GM19395 (cell line): Measurements from ENCODE around the gene MVK.

Source experiments
- ATAC-seq: cut with Tn5 transposase; IDR thresholded peaks from one replicate; pipeline ENCODE4 v1.9.1; 2021; ENCODE audit warnings: mild to moderate bottlenecking, moderate library complexity; ENCODE audit not compliant: unreplicated experiment

The MVK gene

GRCh38 chr12:109563291-109564284 is 10.0 kb upstream of the MVK start:
- ATAC-seq, result no peak

- ATAC-seq, result no peak
Observed at GRCh38 chr12:109566424-109566823, 7.2 kb upstream of the MVK start.

GRCh38 chr12:109567296-109567695 is 6.3 kb upstream of the MVK start:
- ATAC-seq, result no peak

GRCh38 chr12:109567967-109568366 is 5.6 kb upstream of the MVK start:
- no peak for ATAC-seq

DNA sequence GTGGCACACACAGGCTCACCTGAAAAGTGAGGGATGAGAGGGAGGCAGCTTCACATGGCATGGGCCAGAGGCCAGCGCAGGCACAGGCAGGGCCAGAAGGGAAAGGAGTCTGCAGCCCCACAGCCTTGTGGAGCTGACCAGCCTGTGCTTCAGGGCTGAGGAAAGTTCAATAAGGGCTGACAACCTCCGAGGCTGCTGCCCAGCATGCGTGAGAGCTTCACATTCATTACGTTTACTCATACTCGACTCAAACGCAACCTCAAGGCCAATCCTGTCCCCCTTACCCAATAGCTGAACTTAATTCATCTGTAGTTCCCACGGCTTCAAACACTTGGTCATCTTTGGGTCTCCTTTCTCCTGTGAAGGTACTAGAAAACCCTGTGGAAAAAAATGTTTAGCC is 5.1 kb upstream of the MVK start:
- ATAC-seq, result no peak

- ATAC-seq, result no peak
Observed at GRCh38 chr12:109571773-109572505, 1.7 kb upstream of the MVK start.

GRCh38 chr12:109572506-109572845 is 1.1 kb upstream of the MVK start:
- ATAC-seq, result no peak

DNA sequence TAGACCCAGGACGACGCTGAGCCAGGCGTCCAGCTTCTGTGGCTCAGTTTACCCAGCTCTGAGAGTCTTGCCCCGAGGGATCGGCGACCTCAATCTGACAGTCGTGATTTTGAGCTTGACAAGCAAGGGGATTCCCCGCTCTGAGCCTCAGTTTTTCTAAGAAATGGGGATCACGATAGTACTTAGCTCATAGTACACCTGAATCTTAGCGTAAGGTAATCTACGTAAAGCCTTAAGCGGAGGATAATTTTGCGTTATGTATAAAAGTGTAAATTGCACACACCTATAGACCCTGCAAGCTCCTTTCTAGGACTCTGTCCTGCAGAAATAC is 285 bp downstream of the MVK start:
- peak; percentile 11 for ATAC-seq

- no peak for ATAC-seq
Observed at GRCh38 chr12:109575683-109576082, 2.1 kb downstream of the MVK start.

DNA sequence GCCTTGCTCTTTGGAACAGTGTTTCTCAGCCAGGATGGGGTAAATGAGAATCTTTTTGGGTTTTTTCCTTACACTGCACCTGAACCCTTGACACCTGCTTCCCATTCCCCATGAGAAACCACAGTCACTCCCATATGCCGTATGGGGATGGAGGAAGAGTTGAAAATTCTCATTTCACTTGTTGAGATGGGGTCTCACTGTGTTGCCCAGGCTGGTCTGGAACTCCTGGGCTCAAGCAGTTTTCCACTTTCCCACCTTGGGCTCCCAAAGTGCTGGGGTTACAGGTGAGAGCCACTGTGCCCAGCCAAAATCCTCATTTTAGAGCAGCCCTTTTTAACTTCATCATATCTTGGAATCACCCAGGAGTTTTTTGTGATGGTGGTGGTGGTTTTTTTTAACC is 3.7 kb downstream of the MVK start:
- no peak for ATAC-seq

- ATAC-seq, result no peak
Observed at GRCh38 chr12:109578330-109578927, 4.8 kb downstream of the MVK start.

- no peak for ATAC-seq
Observed at GRCh38 chr12:109579639-109580038, 6.0 kb downstream of the MVK start.

DNA sequence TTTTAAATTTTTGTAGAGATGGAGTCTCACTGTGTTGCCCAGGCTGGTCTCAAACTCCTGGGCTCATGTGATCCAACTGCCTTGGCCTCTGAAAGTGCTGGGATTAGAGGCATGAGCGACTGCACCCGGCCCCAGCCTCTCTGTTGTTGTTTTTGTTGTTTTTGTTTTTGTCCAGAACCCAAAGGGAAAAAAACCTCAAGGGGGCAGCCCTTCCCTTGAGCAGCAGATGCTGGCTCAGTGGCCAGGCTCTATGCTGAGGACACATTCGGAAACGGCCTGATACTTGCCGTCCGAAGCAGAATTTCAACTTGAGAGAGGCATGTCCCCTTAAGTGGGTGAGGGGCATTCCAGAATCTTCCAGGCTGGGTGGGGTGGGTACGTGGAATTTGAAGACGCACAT is 6.7 kb downstream of the MVK start:
- ATAC-seq, result no peak

DNA sequence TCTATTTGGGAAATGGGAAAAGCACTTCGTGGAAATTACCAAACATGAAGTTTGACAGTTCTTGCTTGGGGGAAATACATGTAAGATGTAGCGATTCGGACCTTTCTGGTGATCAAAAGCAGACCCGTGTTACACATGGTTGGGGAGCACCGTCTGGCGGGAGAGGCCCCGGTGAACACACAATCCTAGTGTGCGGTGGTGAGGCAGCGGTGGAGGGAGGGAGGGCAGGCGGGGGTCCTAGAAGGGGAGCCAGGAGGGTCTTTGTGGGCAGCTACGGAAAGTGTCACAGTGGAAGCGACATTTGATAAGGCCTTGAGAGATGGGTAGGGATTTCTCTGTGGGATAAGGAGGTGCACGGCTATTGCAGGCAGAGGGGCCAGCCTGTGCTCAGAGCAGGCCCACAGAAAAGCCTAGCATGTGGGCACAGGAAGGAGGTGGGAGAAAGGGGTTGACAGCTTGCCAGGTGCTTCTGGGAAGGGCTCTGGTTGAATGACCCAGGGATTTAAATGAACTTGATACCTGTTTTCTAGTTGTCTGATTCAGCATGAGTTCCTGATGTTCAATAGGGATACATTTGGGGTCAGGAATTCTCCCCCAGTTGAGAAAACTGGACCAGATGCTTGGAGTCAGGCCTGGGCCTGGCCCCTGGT is 7.2 kb downstream of the MVK start:
- no peak for ATAC-seq

GRCh38 chr12:109581334-109581691 is 7.7 kb downstream of the MVK start:
- ATAC-seq, result no peak

GRCh38 chr12:109581856-109582255 is 8.3 kb downstream of the MVK start:
- ATAC-seq, result no peak

GRCh38 chr12:109582636-109583035 is 9.0 kb downstream of the MVK start:
- ATAC-seq, result no peak

GRCh38 chr12:109583733-109584132 is 10.1 kb downstream of the MVK start:
- no peak for ATAC-seq

DNA sequence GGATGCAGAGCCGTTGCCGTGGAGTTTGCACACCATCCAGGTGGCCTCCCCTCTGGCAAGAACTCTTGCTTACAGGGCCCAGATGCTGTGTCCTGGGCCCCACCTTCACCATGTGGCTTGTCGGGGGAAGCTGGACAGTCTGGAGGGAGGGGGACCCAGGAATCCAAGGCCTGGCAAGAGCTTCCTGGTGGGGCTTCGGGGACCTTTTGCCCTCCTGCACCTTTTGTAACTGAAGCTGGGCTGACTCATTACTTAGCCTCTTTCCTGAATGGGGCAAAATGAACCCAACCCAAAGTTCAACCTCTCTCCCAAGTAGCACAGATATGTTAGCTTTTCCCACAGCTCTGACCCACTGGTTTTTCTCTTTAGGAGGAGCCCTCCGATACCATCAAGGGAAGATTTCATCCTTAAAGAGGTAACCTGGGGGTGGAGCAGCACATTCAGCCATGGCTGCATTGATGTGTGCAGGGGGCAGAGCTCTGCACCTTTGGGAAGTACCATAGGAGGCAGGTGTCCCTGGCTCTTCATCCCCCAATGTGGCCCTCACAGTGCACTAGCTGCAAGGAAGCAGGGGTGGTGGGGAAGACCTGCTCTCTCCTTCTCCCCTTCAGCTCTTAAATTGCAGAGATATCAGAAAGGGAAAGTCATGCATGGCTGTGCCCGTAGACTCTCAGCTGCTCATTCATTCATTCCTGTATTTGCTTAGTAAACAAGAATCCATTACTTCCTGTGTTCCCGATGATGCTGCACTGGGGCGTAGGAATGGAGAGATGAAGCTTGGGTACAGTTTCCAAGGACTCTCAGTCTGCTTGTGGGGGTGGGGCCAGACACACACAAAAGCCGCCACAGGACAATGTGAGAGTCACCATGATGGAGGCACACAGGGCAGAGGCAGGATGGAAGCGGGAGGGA is 13.0 kb downstream of the MVK start:
- ATAC-seq, result no peak

DNA sequence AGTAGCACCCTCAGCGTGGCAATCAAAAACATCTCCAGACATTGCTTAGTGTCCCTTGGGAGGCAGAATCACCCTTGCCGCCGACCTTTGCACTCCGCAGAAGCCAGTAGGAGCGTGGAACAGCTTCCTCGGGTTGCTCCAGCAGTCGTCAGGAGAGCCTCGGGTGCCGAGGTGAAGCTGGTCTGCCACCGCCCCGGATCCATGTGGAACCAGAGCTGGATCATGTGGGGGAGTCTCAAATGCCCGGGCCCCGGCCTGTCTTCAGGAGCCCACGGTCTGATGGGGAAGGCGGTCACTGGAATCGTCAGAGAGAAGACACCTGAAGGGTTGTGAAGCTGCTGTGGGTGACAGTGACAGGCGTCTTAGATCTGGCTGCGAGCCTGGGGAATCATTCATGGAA is 14.3 kb downstream of the MVK start:
- ATAC-seq, result no peak
